HFFc6 (cell line): ENCODE measurements around the gene CA7. TPM values are rescaled to one million over a fixed set of nuclear protein-coding genes. Genes with fewer than 3 reads are reported as not detected.

Source experiments
- DNase-seq: peaks from one replicate; pipeline ENCODE4 v3.0.0-alpha.2; 2018
- H3K27ac Mint-ChIP-seq: 2 replicates; pipeline ENCODE4 v1.8.0; 2020; ENCODE audit warnings: mild to moderate bottlenecking, mixed read lengths
- H3K27me3 Mint-ChIP-seq: 2 replicates; pipeline ENCODE4 v1.8.0; 2021; ENCODE audit warnings: mild to moderate bottlenecking, moderate library complexity, mixed read lengths; ENCODE audit not compliant: insufficient read depth
- H3K36me3 Mint-ChIP-seq: 2 replicates; pipeline ENCODE4 v1.8.0; 2021; ENCODE audit warnings: low read depth, mixed read lengths
- H3K4me1 Mint-ChIP-seq: 2 replicates; pipeline ENCODE4 v1.8.0; 2020; ENCODE audit warnings: low read depth, mixed read lengths
- H3K4me3 Mint-ChIP-seq: 2 replicates; pipeline ENCODE4 v1.8.0; 2020; ENCODE audit warnings: mild to moderate bottlenecking, moderate library complexity, mixed read lengths
- H3K9me3 Mint-ChIP-seq: 2 replicates; pipeline ENCODE4 v1.8.0; 2020; ENCODE audit warnings: mild to moderate bottlenecking, mixed read lengths
- total RNA-seq, 6 experiments: library from RNA; stranded (reverse); fragmentation: NEBNext Ultra II Directional; extraction: Animal tissue kit (Norgen Biotek cat#: 25700); gene quantifications; 2 replicates in 1 of 6; 3 replicates in 5 of 6; pipeline ENCODE4 v1.2.3, GENCODE V29; 2021
- TF ChIP-seq, protein P1 (sequence below): fragments of 200-600 bp; sonication (generic); IDR thresholded peaks from 2 replicates; pipeline ENCODE4 v1.5.0; 2021; ENCODE audit warnings: antibody characterized with exemption, mild to moderate bottlenecking

CA7 gene
- total RNA-seq, 6 experiments from 2014 or later = not detected

DNA sequence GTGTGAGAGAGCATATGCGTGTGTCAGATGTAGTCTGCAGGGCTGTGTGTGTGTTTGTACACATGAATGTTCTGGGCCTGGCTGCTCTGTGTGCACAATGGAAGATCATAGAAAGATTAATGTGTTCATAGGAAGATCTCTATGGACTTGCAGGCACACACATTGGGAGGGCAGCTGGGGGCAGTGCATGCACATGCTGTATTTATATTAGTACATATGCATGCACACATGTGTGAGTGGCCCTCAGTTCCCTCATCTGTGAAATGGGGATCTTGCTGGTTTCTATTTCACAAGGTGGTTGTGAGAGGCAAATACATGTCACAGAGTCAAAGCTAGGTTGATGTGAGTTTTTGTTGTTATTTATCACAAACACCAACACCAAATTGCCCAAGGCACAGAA, 2.1 kb downstream of the CA7 start:
- H3K9me3 Mint-ChIP-seq = no peaks in the 10 kb centered on the region
- H3K4me3 Mint-ChIP-seq = no peak overlapping the region
- peaks cover 62% of the 10 kb centered on the region for H3K27me3 Mint-ChIP-seq

DNA sequence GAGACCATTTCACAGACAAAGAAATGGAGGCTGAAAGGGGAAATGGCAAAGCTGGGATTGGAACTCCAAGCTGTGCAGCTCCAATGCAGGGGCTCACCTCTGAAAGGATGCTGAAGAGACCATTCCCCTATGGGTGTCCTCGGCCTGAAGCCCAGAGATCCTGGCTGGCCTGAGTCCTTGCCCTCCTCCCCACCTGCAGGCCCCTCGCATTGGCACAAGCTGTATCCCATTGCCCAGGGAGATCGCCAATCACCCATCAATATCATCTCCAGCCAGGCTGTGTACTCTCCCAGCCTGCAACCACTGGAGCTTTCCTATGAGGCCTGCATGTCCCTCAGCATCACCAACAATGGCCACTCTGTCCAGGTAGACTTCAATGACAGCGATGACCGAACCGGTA, 2.6 kb downstream of the CA7 start:
- no peak overlapping the region for H3K4me3 Mint-ChIP-seq
- H3K36me3 Mint-ChIP-seq = no peaks in the 10 kb centered on the region
- no peaks in the 10 kb centered on the region for H3K9me3 Mint-ChIP-seq

More for the DNA sequence above, 2.1 kb downstream of the CA7 start:
- TF ChIP-seq, protein P1, sequence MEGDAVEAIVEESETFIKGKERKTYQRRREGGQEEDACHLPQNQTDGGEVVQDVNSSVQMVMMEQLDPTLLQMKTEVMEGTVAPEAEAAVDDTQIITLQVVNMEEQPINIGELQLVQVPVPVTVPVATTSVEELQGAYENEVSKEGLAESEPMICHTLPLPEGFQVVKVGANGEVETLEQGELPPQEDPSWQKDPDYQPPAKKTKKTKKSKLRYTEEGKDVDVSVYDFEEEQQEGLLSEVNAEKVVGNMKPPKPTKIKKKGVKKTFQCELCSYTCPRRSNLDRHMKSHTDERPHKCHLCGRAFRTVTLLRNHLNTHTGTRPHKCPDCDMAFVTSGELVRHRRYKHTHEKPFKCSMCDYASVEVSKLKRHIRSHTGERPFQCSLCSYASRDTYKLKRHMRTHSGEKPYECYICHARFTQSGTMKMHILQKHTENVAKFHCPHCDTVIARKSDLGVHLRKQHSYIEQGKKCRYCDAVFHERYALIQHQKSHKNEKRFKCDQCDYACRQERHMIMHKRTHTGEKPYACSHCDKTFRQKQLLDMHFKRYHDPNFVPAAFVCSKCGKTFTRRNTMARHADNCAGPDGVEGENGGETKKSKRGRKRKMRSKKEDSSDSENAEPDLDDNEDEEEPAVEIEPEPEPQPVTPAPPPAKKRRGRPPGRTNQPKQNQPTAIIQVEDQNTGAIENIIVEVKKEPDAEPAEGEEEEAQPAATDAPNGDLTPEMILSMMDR = no peak
- no peaks in the 10 kb centered on the region for H3K36me3 Mint-ChIP-seq
- no peak overlapping the region for H3K27ac Mint-ChIP-seq
- H3K4me1 Mint-ChIP-seq = no peaks in the 10 kb centered on the region; the same call in 1 of the 2 replicates
- DNase-seq = no peak

DNA sequence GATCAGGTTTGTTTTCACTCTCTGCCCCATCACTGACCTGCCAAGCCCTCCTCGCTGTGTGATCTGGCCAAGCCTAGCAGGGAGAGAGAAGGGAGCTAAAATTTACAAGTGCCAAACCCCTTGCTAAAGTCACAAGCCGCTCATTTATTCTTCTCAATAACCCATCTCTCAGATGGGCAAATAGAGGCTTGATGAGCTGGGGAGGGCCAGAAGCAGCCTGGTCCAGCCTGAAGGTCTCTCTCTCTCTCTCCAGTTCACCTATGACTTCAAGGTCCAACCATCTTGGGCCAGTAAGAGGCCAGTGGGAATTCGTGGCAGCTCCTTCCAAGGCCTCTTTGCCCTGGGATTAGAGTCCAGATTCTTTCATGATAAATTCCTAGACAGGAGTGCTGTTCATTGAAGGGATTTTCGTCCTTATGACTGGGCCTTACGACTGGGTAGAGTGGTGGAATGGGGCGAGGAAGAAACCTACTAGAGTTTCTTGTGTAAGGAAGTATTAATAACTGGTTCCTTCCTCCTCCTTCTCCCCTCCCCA, 3.4 kb downstream of the CA7 start:
- H3K4me3 Mint-ChIP-seq = no peak overlapping the region
- no peak for DNase-seq
- H3K9me3 Mint-ChIP-seq = no peaks in the 10 kb centered on the region
- TF ChIP-seq, protein P1 = no peak
- H3K4me1 Mint-ChIP-seq = no peaks in the 10 kb centered on the region; the same call in 1 of the 2 replicates
- peaks cover 53% of the 10 kb centered on the region for H3K27me3 Mint-ChIP-seq
- H3K27ac Mint-ChIP-seq = no peak overlapping the region
- H3K36me3 Mint-ChIP-seq = no peaks in the 10 kb centered on the region

More for the DNA sequence above, 2.6 kb downstream of the CA7 start:
- peaks cover 61% of the 10 kb centered on the region for H3K27me3 Mint-ChIP-seq
- TF ChIP-seq, protein P1 = no peak
- no peak overlapping the region for H3K27ac Mint-ChIP-seq
- DNase-seq = no peak
- no peaks in the 10 kb centered on the region; the same call in 1 of the 2 replicates for H3K4me1 Mint-ChIP-seq

- Mint-ChIP-seq H3K27me3 (peaks cover 47% of the 10 kb centered on the region), H3K36me3 (no peaks in the 10 kb centered on the region), H3K27ac (no peak overlapping the region), H3K4me3 (no peak overlapping the region), H3K4me1 (no peaks in the 10 kb centered on the region; the same call in 1 of the 2 replicates), H3K9me3 (no peaks in the 10 kb centered on the region)
- DNase-seq = no peak
- TF ChIP-seq, protein P1 = no peak
These were observed 4.0 kb downstream of the CA7 start for GRCh38 chr16:66848172-66848571.

- Mint-ChIP-seq H3K27me3 (peaks cover 39% of the 10 kb centered on the region), H3K27ac (no peak overlapping the region), H3K4me3 (no peak overlapping the region), H3K36me3 (no peaks in the 10 kb centered on the region), H3K4me1 (no peaks in the 10 kb centered on the region; the same call in 1 of the 2 replicates), H3K9me3 (no peaks in the 10 kb centered on the region)
- DNase-seq = no peak
- TF ChIP-seq, protein P1 = no peak
These were observed 4.8 kb downstream of the CA7 start for GRCh38 chr16:66849021-66849420.
